HG03378 (cell line): ENCODE data around the gene MGST3.
A peak's percentile ranks its signal among the peaks of the same experiment; 100 is the strongest.
"Not testable (repeated sequence)": the region's sequence is repeated elsewhere in the genome, so short reads cannot be mapped to it uniquely, and the experiment has no call there.

ENCODE experiments used
- ATAC-seq: cut with Tn5 transposase; IDR thresholded peaks from one replicate; pipeline ENCODE4 v1.9.1; 2021; ENCODE audit warnings: mild to moderate bottlenecking, moderate library complexity; ENCODE audit not compliant: unreplicated experiment

The MGST3 gene

GRCh38 chr1:165648919-165649572 is 18.0 kb downstream of the MGST3 start:
- ATAC-seq = no peak

- ATAC-seq = no peak
Measured at GRCh38 chr1:165650981-165651625, 20.1 kb downstream of the MGST3 start.

GRCh38 chr1:165658766-165659580 is 27.9 kb downstream of the MGST3 start:
- ATAC-seq = not testable (repeated sequence)

GRCh38 chr1:165659581-165659895 is 28.5 kb downstream of the MGST3 start:
- no peak for ATAC-seq

- no peak for ATAC-seq
Measured at GRCh38 chr1:165661703-165662102, 30.7 kb downstream of the MGST3 start.

- no peak for ATAC-seq
Measured at GRCh38 chr1:165662186-165662585, 31.2 kb downstream of the MGST3 start.

GRCh38 chr1:165666152-165666825 is 35.3 kb downstream of the MGST3 start:
- ATAC-seq = no peak

GRCh38 chr1:165668184-165668583 is 37.1 kb downstream of the MGST3 start:
- ATAC-seq = no peak

- ATAC-seq = no peak
Measured at GRCh38 chr1:165671526-165671925, 40.5 kb downstream of the MGST3 start.

GRCh38 chr1:165674599-165674998 is 43.6 kb downstream of the MGST3 start:
- ATAC-seq = no peak

GRCh38 chr1:165675794-165676193 is 44.8 kb downstream of the MGST3 start:
- no peak for ATAC-seq

- ATAC-seq = no peak
Measured at GRCh38 chr1:165678509-165678908, 47.5 kb downstream of the MGST3 start.

GRCh38 chr1:165679282-165680036 is 48.4 kb downstream of the MGST3 start:
- no peak for ATAC-seq

- ATAC-seq = no peak
Measured at GRCh38 chr1:165680303-165680702, 49.3 kb downstream of the MGST3 start.

- not testable (repeated sequence) for ATAC-seq
Measured at GRCh38 chr1:165680773-165681172, 49.7 kb downstream of the MGST3 start.

- ATAC-seq = no peak
Measured at GRCh38 chr1:165683848-165684485, 52.9 kb downstream of the MGST3 start.

GRCh38 chr1:165686121-165686970 is 55.3 kb downstream of the MGST3 start:
- peak; percentile 79 for ATAC-seq

- peak; percentile 48 for ATAC-seq
Measured at GRCh38 chr1:165686971-165687433, 56.0 kb downstream of the MGST3 start.

- no peak for ATAC-seq
Measured at GRCh38 chr1:165688046-165688445, 57.0 kb downstream of the MGST3 start.
